ENCODE results near the gene LARP4B. TPM values are rescaled to one million over a fixed set of nuclear protein-coding genes. Genes with fewer than 3 reads are reported as not detected.

The LARP4B gene
- total RNA-seq (2014; rRNA removed; shearing (Covaris generic)) (64.8 and 68.3 TPM in 2 replicates), total RNA-seq (2022) (135 and 143 TPM in 2 replicates), Bru-seq, nascent RNA (percentile 92 among the genes with signal in this experiment), BruChase-seq, experiment 1, labeled RNA remaining after a 6-hour chase (percentile 93 among the genes with signal in this experiment), BruChase-seq, experiment 2, labeled RNA remaining after a 2-hour chase (percentile 92 among the genes with signal in this experiment)
- long read RNA-seq, full-length matches to known transcripts: 35 of 91 reads
- long read RNA-seq, partial matches to known transcripts: 16 of 91 reads
- long read RNA-seq, other reads (novel, unspliced or antisense): 40 of 91 reads

DNA sequence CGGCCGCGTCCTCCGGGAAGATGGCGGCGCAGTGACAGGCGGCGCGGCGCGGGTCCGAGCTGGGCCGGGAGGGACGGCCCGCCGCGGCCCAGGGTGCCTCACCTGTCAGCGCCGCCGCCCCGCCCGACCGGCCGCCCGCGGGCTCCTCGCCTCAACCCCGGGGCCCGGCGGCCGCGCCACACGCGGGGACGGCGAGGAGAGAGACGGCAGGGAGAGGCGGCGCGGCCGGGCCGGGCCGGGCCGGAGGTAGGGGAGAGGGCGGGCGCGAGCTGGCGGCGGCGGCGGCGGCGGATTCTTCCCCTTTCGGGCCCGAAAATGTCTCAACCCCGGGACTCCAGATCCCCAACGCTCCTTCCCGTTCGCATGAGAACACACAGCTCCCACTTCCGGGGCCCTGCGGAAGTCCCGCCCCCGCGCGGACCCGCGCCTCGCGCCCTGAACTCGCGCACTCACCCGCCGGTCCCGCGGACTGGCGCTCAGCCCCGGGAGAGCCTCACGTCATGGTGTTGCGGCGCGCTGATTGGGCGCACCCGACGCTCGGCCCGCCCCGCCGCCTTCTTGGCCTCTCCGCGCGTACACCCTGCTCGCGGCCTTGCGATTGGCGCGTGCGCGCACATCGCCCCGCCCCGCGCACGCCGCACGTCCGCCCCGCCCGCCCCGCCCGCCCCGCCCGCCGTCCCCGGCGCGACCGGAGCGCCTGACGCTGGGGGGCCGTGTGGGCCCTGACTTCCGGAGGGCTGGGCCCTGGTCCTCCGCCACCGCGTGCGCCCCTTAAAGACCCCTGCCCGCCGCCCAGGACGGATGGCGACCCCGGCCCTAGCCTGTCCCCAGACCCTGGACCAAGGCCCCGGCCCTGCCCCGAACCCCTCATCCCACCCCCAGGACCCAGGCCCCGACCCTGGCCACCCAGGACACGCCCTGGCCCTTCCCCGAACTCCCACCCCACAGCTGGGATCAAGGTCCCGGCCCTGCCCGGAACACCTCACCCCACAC is at the start of gene LARP4B:
TSS of gene LARP4B (minus strand) at position 380 of the 993 bp plus-strand sequence. CDS start 45,984 bp downstream, outside the sequence.
- peaks cover 47% of the 10 kb centered on the region for H3K4me1 ChIP-seq (ENCODE audit: insufficient read depth, low read length, poor library complexity, severe bottlenecking)
- no peaks in the 10 kb centered on the region for H3K9me3 ChIP-seq (ENCODE audit: low read length)
- peak within 1 kb of the TSS; percentile 78 for H3K4me3 ChIP-seq (ENCODE audit: low read depth, low read length, poor library complexity, severe bottlenecking)
- DNase-seq (ENCODE audit: low spot score): peak; percentile 98
- intact Hi-C loops (cut with micrococcal nuclease; ENCODE audit: unreplicated experiment): loop anchor here (1.0 to 2.0 kb wide), 3 partner anchors 57 to 417 kb away; partner anchors contain the start of genes GTPBP4 and IDI1
- TF ChIP-seq, protein P1, sequence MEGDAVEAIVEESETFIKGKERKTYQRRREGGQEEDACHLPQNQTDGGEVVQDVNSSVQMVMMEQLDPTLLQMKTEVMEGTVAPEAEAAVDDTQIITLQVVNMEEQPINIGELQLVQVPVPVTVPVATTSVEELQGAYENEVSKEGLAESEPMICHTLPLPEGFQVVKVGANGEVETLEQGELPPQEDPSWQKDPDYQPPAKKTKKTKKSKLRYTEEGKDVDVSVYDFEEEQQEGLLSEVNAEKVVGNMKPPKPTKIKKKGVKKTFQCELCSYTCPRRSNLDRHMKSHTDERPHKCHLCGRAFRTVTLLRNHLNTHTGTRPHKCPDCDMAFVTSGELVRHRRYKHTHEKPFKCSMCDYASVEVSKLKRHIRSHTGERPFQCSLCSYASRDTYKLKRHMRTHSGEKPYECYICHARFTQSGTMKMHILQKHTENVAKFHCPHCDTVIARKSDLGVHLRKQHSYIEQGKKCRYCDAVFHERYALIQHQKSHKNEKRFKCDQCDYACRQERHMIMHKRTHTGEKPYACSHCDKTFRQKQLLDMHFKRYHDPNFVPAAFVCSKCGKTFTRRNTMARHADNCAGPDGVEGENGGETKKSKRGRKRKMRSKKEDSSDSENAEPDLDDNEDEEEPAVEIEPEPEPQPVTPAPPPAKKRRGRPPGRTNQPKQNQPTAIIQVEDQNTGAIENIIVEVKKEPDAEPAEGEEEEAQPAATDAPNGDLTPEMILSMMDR (conservative IDR thresholded peaks at IDR 0.05; ENCODE audit: low read length): no peak
- TF ChIP-seq EZH2phosphoT487 (IDR thresholded peaks at IDR 0.05; ENCODE audit: borderline replicate concordance, low read depth, low read length): no peak
- H3K36me3 ChIP-seq (ENCODE audit: insufficient read depth, low read length): peaks cover 26% of the 10 kb centered on the region
- no TSS peak for BruUV-seq (replicated peaks)
- ChIA-PET POLR2A (interaction anchor here (0.6 to 1.1 kb wide), 3 partner anchors 25 to 149 kb away, joined by 3 to 6 read pairs (median 4); no protein-coding TSS in a partner anchor), CTCF (ENCODE audit: unreplicated experiment) (no interaction called here)
- H2AFZ ChIP-seq (ENCODE audit: low read length): no peak within 1 kb of the TSS
- peaks cover 38% of the 10 kb centered on the region for H4K20me1 ChIP-seq (ENCODE audit: insufficient read depth, low read length)
- H3K27ac ChIP-seq (ENCODE audit: low read depth, low read length, poor library complexity, severe bottlenecking): peak within 1 kb of the TSS; percentile 75
- peaks cover 44% of the 10 kb centered on the region for H3K79me2 ChIP-seq (ENCODE audit: insufficient read depth, low read depth, low read length)
- peak within 1 kb of the TSS; percentile 89 for H3K4me2 ChIP-seq (ENCODE audit: low read length)
- H3K9me2 ChIP-seq (ENCODE audit: insufficient read depth, low read length): no peaks in the 10 kb centered on the region

DNA sequence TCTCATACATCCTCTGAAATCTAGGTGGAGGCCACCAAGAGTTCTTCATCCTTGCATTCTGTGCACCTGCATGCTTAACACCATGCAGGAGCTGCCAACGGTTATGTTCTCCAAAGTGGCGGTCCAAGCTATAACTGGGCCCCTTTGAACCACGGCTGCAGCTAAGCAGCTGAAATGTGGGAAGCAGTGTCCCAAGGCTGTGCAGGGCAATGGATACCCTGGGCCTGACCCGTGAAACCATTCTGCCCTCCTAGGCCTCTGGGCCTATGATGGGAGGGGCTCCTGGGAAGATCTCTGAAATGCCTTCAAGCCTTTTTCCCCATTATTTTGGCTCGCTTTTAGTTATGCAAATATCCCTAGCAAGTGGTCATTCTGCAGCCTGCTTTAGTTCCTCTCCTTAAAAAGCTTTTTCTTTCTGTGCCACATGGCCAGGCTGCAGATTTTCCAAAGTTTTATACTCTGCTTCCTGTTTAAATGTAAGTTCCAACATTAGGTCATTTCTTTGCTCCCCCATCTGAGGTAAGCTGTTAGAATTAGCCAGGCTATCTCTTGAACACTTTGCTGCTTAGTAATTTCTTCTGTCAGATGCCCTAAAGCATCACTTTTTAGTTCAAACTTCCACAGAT is 49.1 kb upstream of the LARP4B start:
- intact Hi-C loops (cut with micrococcal nuclease; ENCODE audit: unreplicated experiment): no loop called here

More for the DNA sequence above, 49.1 kb upstream of the LARP4B start:
- no peak for TF ChIP-seq EZH2phosphoT487 (IDR thresholded peaks at IDR 0.05; ENCODE audit: borderline replicate concordance, low read depth, low read length)
- TF ChIP-seq, protein P1 (conservative IDR thresholded peaks at IDR 0.05; ENCODE audit: low read length): no peak
- H3K9me2 ChIP-seq (ENCODE audit: insufficient read depth, low read length): no peaks in the 10 kb centered on the region
- no peaks in the 10 kb centered on the region for H3K4me1 ChIP-seq (ENCODE audit: insufficient read depth, low read length, poor library complexity, severe bottlenecking)
- DNase-seq (ENCODE audit: low spot score): no peak
- H3K4me3 ChIP-seq (ENCODE audit: low read depth, low read length, poor library complexity, severe bottlenecking): no peak overlapping the region
- H4K20me1 ChIP-seq (ENCODE audit: insufficient read depth, low read length): no peaks in the 10 kb centered on the region
- ChIA-PET CTCF (ENCODE audit: unreplicated experiment) (no interaction called here), POLR2A (no interaction called here)
- no TSS peak for BruUV-seq (replicated peaks)
- H3K79me2 ChIP-seq (ENCODE audit: insufficient read depth, low read depth, low read length): no peaks in the 10 kb centered on the region
- H3K27ac ChIP-seq (ENCODE audit: low read depth, low read length, poor library complexity, severe bottlenecking): no peak overlapping the region
- H3K9me3 ChIP-seq (ENCODE audit: low read length): peaks cover 25% of the 10 kb centered on the region
- no peak overlapping the region for H2AFZ ChIP-seq (ENCODE audit: low read length)
- H3K4me2 ChIP-seq (ENCODE audit: low read length): no peak overlapping the region
- no peaks in the 10 kb centered on the region; the same call in 1 of the 2 replicates for H3K36me3 ChIP-seq (ENCODE audit: insufficient read depth, low read length)

All from OCI-LY7 (cell line).